ENCODE results near the gene FBXL13.

DNA sequence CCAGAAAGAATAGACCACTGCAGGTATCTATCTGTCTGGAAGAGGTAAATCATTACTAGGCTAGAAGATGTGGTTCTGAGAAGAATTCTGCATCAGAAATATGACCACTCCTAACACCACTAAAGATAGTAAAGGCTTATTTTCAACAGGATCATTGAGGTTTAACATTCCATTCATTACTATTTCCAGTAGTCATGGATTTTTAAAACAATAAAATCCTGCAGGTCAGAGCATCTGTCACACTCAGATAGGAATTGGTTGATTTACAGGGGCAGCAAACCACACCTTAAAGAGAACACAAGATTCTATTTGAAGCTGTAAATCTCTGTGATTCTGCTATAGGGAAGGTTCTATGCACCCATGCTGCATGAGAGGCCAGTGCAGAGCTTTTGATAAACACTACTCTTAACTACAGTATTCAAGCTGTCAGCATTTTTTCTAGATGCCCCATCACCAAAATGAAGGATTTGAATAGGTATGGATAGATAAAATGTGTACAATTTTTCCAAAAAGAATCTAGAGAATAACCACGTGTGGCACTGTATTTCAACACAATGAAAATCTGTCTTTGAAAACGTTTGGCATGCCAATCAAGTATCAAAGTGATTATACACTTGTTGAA is 147.2 kb downstream of the FBXL13 start:
- no peak for TF ChIP-seq CTCF (conservative IDR thresholded peaks at IDR 0.05 in 1 of 2, IDR thresholded peaks at IDR 0.05 in 1 of 2; ENCODE audit: extremely low read depth in 1 of 2, insufficient read depth in 1 of 2, low read depth in 1 of 2, low read length in 2 of 2)
- no peak for TF ChIP-seq EZH2 (IDR thresholded peaks at IDR 0.05; ENCODE audit: borderline replicate concordance, low read length)

Measured in mammary epithelial cell (primary cell).